ENCODE measurements around the gene KRT83. TPM values are rescaled to one million over a fixed set of nuclear protein-coding genes. Genes with fewer than 3 reads are reported as not detected.
"Not testable (repeated sequence)": the region's sequence is repeated elsewhere in the genome, so short reads cannot be mapped to it uniquely, and the experiment has no call there.

KRT83 gene
- polyA plus RNA-seq, 3 donors = not detected

- DNase-seq (ENCODE audit: low read depth in 3 of 3, low spot score in 2 of 3) = not testable (repeated sequence)
Observed at GRCh38 chr12:52290483-52291134, 30.6 kb downstream of the KRT83 start.

GRCh38 chr12:52287816-52288805 is 33.1 kb downstream of the KRT83 start:
- not testable (repeated sequence) for DNase-seq (ENCODE audit: low read depth in 3 of 3, low spot score in 2 of 3)

GRCh38 chr12:52286857-52287785 is 34.1 kb downstream of the KRT83 start:
- not testable (repeated sequence) for DNase-seq (ENCODE audit: low read depth in 3 of 3, low spot score in 2 of 3)

GRCh38 chr12:52285851-52286530 is 35.2 kb downstream of the KRT83 start:
- DNase-seq (ENCODE audit: low read depth in 3 of 3, low spot score in 2 of 3) = no peak

- no peak for DNase-seq (ENCODE audit: low read depth in 3 of 3, low spot score in 2 of 3)
Observed at GRCh38 chr12:52285172-52285745, 35.9 kb downstream of the KRT83 start.

- no peak for DNase-seq (ENCODE audit: low read depth in 3 of 3, low spot score in 2 of 3)
Observed at GRCh38 chr12:52284562-52285171, 36.5 kb downstream of the KRT83 start.

GRCh38 chr12:52280796-52281560 is 40.2 kb downstream of the KRT83 start:
- DNase-seq (ENCODE audit: low read depth in 3 of 3, low spot score in 2 of 3) = no peak

- DNase-seq (ENCODE audit: low read depth in 3 of 3, low spot score in 2 of 3) = no peak
Observed at GRCh38 chr12:52280319-52280795, 40.8 kb downstream of the KRT83 start.

- no peak for DNase-seq (ENCODE audit: low read depth in 3 of 3, low spot score in 2 of 3)
Observed at GRCh38 chr12:52279422-52280318, 41.5 kb downstream of the KRT83 start.

- DNase-seq (ENCODE audit: low read depth in 3 of 3, low spot score in 2 of 3) = peak in 2 of 3 donors; percentile 42 to 60
Observed at GRCh38 chr12:52278575-52279421, 42.4 kb downstream of the KRT83 start.

GRCh38 chr12:52277486-52278245 is 43.5 kb downstream of the KRT83 start:
- no peak for DNase-seq (ENCODE audit: low read depth in 3 of 3, low spot score in 2 of 3)

- no peak for DNase-seq (ENCODE audit: low read depth in 3 of 3, low spot score in 2 of 3)
Observed at GRCh38 chr12:52275686-52276085, 45.5 kb downstream of the KRT83 start.

- no peak for DNase-seq (ENCODE audit: low read depth in 3 of 3, low spot score in 2 of 3)
Observed at GRCh38 chr12:52274521-52275120, 46.6 kb downstream of the KRT83 start, which contains the start of gene KRT86. TSS of gene KRT86 (plus strand) at chr12:52274645. CDS start at chr12:52301917, 27,272 bp downstream.

- DNase-seq (ENCODE audit: low read depth in 3 of 3, low spot score in 2 of 3) = no peak
Observed at GRCh38 chr12:52271158-52271557, 50.0 kb downstream of the KRT83 start.

GRCh38 chr12:52270541-52271070 is 50.6 kb downstream of the KRT83 start:
- DNase-seq (ENCODE audit: low read depth in 3 of 3, low spot score in 2 of 3) = no peak
